HG02870 (cell line): Measurements from ENCODE around the gene SPSB1.
"Not testable (repeated sequence)": the region's sequence is repeated elsewhere in the genome, so short reads cannot be mapped to it uniquely, and the experiment has no call there.

Source experiments
- ATAC-seq: cut with Tn5 transposase; IDR thresholded peaks from one replicate; pipeline ENCODE4 v1.9.1; 2021; ENCODE audit warnings: mild to moderate bottlenecking, moderate library complexity; ENCODE audit not compliant: unreplicated experiment

Gene SPSB1

DNA sequence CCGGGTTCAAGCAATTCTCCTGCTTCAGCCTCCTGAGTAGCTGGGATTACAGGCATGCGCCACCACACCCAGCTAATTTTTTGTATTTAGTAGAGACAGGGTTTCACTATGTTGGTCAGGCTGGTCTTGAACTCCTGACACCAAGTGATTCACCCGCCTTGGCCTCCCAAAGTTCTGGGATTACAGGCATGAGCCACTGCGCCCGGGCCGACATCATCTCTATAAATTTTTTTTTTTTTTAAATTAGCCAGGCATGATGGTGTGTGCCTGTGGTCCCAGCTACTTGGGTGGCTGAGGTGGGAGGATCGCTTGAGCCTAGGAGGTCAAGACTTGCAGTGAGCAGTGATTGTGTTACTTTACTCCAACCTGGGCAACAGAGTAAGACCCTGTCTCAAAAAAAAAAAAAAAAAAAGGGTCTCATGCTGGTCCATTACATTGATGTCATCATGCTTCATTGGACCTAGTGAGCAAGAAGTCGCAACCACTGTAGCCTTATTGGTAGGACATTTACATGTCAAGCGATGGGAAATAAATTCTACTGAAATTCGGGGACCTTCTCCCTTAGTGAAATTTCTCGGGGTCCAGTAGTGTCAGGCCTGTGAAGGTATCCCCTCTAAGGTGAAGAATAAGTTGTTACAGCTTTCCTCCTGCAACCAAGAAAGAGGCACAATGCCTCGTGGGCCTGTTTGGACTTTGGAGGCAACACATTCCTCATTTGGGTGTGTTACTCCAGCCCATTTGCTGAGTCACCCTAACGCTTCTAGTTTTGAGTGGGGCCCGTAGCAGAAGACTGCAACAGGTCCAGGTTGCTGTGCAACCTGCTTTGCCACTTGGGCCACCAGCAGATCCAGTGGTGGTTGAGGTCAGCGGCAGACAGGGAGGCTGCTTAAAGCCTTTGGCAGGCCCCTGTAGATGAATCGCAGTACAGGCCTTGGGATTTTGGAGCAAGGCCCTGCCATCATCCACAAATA lies 7.2 kb downstream of the SPSB1 start:
- ATAC-seq: not testable (repeated sequence)

DNA sequence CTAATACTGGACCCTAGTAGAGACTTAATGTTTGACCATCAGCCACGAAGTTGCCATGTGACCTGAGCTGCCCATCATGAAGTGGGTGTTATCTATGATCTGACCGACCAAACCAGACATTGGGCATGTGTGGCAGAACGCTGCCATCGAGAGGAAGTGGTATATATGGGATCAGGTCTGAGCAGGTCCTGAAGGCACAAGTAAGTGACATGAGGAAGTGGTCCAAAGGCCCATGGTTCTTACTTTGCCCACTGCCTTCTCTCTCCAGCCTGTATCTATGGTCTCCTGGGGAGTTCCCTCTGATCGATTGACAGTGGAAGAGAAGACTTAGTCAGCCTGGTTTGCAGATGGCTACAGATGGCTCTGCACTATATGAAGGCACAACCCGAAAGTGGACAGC lies 7.9 kb downstream of the SPSB1 start:
- ATAC-seq: no peak

DNA sequence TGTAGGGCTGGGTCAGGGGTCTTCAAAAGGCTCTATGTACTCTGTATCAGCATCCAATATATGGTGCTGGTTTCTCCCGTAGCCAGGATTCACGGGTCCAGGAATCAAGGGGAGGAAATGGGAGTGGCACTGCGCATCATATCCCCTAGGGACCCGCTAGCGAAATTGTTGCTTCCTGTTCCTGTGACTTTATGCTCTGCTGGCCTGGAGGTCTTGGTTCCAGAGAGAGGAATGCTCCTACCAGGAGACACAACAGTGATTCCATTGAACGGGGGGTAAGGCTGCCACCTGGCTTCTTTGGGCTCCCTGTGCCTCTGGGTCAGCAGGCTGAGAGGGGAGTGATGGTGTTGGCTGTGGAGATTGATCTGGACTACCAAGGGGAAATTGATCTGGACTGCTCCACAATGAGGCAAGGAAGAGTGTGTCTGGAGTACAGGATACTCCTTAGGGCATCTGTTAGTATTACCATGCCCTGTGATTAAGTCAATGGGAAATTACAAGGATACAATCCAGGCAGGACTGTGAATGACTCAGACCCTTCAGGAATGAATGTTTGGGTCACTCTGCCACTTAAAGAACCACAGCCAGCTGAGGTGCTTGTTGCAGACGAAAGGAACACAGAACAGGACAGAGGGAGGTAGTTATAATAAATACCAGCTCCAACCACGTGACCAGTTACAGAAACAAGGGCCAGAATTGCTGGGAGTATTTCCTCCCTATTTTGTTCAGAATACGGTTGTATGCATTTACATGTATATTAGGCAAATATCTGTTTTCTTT lies 10.2 kb downstream of the SPSB1 start:
- ATAC-seq: no peak

DNA sequence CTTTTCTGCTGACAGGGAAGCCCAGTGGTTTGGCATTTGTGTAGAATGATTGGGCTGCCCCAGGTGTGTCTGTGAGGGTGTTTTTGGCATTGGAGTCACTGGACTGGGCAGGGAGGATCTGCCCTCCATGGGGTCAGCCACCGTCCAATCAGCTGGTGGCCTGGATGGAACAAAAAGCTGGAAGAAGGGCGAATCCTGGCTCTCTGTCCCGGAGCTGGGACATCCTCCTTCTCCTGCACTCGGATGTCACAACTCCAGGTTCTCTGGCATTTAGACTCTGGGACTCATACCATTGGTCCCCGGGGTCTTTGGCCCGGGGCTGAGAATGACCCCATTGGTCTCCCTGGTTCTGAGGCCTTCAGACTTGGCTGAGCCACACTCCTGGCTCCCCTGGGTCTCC lies 11.2 kb downstream of the SPSB1 start:
- no peak for ATAC-seq

DNA sequence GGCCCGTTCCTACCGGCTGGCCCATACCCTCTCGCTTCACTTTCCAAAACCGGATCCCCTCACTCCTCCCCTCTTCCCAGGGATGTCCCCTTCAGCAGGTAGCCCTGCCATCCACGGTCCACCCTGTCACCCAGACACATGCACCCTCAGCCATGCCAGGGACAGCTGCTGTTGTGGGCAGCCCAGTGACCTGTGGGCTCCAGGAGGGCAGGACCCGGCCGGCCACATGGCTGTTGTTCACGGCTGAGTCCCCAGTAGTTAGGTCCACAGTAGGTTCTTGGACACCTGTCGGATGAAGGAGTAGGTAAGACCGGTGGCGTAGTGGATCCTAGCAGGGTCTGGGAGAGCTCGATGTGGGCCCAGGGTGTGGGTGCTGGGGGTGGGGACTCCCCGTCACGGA lies 12.5 kb downstream of the SPSB1 start:
- ATAC-seq: no peak

DNA sequence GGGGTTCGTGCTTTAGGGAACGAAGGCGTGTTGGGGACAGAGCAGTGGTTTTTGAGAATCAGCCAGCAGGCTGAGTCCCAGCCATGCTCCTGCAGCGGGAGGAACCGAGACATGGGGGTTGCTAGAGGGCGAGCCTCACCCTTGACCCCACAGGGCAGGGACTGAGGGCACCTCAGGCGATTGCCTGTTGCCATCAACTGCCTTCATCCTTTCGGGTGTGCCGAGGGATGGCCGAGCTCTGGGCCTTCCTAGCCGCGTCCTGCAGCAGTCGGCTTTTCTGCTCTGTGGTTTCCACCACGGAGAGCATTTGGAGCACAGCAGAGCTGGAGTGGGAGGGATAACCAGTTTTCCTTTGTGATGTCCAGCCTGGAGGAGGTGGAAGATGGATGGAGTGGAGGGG lies 13.3 kb downstream of the SPSB1 start:
- ATAC-seq: no peak

DNA sequence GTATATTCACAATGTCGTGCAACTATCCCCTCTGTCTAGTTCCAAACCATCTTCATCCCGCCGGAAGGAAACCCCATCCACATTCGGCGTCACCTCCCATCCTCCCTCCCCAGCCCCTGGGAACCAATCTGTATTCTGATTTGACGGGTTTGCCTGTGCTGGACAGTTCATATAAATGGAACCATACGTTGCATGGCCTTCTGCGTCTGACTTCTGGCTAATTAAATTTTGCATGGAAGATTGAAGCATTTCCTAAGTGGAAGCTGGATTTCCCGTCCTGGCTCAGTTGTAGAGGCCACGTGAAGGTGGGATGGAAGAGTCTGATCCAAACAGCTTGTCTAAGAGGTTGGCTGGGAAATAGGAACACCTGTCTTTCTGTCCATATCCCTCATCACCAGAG lies 14.6 kb downstream of the SPSB1 start:
- ATAC-seq: no peak

DNA sequence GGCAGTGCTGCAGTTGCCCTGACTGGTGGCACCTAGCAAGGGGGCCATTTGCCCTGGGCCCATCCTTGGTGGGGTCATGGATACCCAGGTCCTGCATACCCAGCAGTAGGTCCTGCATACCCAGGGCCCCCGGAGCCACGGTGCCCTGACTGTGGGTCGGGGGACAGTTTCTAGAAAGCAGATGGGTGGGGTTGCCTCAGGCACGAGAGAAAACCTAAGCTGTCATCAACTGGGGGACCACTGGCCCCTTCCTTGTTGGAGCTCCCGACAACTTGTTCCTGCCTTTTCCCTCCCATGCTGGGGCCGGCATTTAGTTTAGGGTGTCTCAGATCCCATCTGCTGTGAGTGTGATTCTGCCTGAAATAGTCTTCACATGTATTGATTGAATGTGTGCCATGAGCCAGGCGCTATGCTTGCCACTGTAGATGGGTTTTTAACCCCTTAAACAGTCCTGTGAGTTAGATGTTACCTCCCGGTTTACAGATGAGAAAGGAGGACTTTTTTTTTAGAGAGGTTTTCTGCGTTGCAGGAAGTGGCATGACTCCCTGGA lies 15.6 kb downstream of the SPSB1 start:
- no peak for ATAC-seq

DNA sequence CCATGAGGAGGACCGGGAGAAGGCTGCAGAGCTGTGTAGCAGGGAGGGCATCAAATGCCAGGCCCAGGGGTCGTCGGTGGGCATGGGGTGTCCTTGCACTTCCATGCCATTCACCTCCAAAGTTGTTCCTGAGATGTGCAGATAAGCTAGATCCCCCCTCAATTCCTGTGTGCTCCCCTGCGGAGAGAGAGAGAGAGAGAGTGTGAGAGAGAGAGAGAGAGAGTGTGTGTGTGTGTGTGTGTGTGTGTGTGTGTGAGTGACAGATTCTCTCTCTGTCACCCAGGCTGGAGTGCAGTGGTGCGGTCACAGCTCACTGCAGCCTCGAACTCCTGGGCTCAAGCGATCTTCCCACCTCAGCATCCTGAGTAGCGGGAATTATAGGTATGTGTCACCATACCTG lies 16.4 kb downstream of the SPSB1 start:
- no peak for ATAC-seq

DNA sequence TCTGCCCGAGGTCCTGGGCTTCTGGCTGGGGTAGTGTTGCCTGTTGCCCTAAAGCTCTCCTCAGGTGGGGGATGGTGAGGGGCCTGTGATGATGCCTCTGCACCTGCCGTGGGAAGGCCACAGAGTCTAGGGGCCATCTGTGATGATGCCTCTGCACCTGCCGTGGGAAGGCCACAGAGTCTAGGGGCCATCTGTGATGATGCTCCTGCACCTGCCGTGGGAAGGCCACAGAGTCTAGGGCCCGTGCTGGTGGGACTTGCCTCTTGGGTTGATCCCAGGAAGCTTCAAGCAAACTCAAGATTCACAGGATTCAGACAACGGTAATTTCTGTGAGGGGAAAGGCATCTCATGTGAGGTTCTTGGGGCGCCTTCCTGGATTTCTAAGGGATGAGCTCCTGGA lies 17.3 kb downstream of the SPSB1 start:
- no peak for ATAC-seq

DNA sequence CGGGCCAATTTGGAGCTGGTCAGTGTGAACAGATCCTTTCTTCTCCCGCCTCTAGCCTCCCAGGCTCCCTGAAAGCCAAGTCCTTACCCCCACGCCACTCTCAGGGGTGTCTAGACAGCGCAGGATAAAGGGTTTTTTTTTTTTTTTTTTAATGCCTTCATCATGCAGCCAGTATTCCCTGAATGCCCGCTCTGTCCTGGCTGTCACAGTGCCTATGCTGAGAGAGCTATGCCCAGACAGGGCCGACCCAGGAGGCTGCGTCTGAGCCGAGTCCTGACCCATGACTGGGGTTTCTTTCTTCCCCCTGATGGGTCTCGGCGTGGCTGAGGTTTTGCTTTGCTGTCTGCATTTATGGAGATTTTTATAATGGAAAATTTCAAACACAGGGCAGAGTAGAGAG lies 18.3 kb downstream of the SPSB1 start:
- no peak for ATAC-seq

DNA sequence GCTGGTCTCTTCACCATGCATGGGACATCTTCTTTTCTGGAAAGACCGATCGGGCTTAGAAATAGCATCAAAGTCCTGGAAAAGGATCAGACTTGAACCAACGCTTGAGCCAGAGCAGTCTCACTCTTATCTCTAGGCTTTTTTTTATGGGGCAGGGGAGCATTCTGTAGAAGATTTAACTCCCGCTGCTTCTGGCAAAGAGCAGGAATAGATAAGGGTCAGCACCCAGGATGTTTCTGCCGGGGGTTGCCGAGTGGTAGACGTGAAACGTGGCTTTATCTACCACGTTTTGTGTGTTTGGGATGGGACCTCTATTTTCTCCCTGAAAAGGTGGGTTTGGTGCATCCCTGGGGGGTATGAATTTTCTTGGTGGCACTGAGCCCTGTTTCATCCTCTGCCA lies 18.8 kb downstream of the SPSB1 start:
- no peak for ATAC-seq

DNA sequence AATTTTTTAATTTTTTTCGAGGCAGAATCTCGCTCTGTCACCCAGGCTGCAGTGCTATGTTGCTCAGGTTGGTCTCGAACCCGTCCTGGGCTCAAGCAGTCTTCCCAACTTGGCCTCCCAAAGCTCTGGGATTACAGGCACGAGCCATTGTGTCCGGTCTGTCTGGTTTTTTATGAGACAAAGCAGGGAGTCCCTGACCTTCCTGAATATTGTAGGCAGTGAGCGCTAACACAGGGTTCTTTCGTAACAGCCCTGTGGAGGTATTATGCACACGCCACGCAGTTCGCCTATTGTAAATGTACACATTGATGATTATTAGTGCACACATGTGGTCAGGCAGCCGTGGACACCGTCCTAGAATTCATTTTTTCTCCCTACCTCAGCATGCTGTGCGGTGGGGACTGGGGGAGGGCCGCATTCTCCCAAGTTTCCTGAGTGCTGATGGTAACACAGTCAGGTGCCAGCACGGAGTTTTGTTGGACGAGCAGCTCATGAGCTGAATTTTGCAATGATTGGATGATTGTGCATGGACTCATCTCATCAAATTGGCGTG lies 19.6 kb downstream of the SPSB1 start:
- ATAC-seq: no peak

DNA sequence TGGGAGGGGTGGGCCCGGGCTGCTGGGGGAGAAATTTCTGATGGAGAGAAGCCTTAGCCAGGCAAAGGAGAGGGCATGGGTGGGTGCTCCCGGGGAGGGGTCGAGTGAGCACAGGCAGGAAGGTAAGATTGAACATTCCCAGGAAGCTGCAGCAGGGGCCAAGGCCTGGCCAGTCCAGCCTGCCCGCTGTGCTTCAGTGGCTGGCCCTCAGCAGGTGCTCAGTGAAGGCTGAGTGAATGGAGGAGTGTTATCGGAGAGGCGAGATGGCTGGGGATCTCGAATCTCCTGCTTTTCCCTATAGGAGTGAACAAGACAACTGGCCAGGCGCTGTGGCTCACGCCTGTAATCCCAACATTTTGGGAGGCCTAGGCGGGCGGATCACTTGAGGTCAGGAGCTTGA lies 20.9 kb downstream of the SPSB1 start:
- ATAC-seq: no peak

DNA sequence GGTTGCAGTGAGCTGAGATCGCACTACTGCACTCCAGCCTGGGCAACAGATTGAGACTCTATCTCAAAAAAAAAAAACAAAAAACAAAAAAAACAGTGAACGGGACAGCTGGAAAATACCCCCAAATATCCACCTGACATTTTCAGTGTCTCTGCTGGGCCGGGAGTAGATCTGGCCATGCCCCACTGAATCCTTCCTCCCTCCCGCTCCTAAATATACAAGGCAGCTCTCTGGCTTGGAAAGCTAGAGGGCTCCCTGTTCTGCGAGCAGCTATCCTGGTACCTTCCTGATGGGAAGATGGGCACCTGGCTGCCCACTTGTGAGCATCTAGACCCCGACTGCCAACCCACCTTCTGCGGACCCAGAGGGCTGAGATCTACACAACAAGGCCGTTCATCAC lies 21.4 kb downstream of the SPSB1 start:
- no peak for ATAC-seq

DNA sequence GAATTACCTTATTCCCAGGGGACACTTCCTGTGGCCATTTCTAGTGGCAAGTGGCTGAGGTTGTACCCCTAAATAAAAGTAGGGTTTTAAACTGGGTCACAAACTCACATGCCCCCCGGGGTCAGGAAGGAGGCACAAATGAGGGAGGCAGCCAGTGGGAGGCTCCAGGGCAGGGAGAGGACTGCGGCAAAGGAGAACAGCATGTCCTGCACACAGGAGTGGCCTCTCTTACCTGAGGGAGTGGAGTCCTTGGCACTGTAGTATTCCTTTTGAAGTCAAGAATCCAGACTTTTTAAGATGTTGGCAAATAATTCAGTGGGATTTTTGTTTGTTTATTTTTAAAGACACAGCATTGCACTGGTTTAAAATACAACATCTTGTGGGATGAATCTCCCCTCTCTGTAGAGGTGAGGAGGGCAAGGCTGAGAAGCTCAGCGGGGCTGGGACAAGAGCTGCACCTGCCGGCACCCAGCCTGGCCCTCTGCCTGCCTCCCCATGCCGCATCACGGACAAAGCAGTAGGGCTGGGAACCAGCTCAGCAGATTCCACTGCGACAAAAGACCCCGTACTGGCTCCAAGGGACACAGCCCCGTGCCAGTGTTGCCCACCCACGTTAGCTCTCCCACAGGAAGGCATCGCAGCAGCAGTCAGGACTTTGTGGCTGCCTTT lies 22.2 kb downstream of the SPSB1 start:
- no peak for ATAC-seq

DNA sequence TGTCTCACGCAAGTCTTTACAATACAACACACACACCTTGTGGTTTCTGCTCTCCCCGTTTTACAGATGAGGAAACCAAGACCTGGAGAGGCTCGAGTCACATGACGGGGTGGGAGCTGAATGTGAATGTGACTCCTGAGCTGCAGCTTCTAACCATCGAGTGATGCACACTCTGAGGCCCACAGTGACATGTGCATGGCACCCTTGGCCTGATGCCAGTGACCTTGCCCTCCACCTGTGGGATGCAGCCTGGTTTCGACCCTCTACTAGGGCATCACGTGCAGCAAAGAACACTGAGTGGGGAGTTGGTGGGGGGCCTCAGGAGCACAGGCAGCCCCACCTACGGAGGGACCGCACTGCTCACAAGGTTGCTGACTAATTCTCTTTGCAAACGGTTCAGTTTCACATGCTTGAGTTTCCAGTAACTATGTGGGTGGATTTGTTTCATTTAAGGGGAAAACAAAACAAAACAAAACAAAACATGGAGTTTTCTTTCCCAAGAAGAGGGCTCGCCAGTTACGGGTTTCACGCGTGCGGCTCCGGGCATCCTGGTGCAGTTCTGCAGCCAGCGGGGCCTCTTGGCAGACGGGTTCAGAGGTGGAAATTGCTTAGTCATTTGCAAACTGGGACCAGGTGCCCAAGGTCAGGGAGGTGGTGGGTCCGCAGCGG lies 22.9 kb downstream of the SPSB1 start:
- no peak for ATAC-seq

DNA sequence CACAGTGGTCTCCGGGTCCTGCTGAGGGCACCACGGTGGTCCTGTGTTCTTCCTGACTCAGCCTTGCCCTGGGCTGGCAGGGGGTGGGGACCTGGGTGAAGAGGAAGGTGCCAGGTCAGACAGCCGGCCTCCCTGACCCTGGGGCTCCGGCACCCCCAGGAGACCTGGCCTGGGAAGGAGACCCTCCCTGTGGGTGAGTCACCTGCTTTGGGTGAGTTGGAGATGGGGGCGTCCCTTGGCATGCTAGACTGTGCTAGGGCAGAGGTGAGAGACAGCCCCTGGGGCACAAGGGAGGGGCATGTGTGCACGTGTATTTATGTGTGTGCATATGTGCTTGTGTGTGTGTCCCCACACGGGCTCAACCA lies 23.4 kb downstream of the SPSB1 start:
- ATAC-seq: no peak

DNA sequence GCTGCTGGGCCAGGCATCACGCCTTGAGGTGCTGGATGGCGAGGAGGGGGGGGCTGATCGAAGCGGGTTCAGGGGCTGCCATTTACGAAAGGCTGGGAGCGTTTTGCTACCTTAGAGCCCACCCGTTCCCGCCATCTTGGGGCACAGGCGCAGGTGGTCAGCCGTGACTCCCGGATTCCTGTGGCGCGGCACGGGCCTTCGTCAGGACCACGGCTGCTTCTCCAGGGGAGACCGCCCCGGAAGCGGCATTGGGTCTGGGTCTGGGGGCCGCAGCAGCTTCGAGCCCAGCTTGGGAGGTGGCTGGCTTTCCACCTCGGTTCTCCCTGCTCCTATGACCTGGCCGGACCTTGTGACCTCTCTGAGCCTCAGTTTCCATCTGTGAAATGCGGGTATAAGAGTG lies 23.8 kb downstream of the SPSB1 start:
- ATAC-seq: no peak

DNA sequence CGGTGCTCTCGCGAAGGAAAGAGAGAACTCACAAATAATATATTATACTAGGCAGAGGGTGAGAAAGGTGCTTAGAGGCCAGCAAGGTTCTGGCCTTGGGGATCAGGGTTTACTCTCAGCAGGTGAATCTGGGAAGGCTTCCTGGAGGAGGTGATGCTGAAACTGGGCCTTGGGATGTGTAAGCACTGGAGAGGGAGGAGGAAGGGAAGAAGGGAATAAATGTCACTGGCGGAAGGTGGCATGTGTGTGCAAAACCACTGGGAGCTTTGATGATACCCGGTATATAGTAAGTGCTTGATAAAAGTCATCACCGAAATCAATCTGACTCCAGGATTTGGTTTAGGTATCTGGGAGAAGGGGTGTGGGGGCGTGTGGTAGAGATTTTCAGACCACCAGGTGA lies 24.4 kb downstream of the SPSB1 start:
- ATAC-seq: no peak
